ENCODE measurements around the gene MEI4. TPM values are rescaled to one million over a fixed set of nuclear protein-coding genes. Genes with fewer than 3 reads are reported as not detected.
A peak's percentile ranks its signal among the peaks of the same experiment; 100 is the strongest.

The MEI4 gene
- total and polyA plus RNA-seq, 2 of the 13 experiments (the other 11 are each of a cell fraction or from before 2014, with no cell fraction given): not detected

- no peaks in the 10 kb centered on the region for H3K9me3 ChIP-seq (ENCODE audit: low read length)
- DNase-seq (ENCODE audit: low spot score) (no peak), ATAC-seq (no peak), FAIRE-seq (no peak)
- in situ Hi-C loops (cut with HindIII; ENCODE audit: extremely low pct_ligation_motif_present, low pct_unique_long_range_greater_than_20kb): loop anchor here (10.0 kb wide), 1 partner anchor 186 kb away; no protein-coding TSS in a partner anchor
- no peaks in the 10 kb centered on the region for H3K79me2 ChIP-seq (ENCODE audit: insufficient read depth, low read length)
- H4K20me1 ChIP-seq (ENCODE audit: insufficient read depth, low read length): no peaks in the 10 kb centered on the region
- TF ChIP-seq MAFK (conservative IDR thresholded peaks at IDR 0.05 in 1 of 2, IDR thresholded peaks at IDR 0.05 in 1 of 2; ENCODE audit: low read length in 2 of 2): peak in 1 of 2 experiments; percentile 50; a peak in 2 of 4 replicates
- no peak for TF ChIP-seq PAX8 (CRISPR knock-in tag; IDR thresholded peaks at IDR 0.05; ENCODE audit: borderline replicate concordance)
- no peaks in the 10 kb centered on the region for H3K27me3 ChIP-seq (ENCODE audit: control insufficient read depth in 1 of 2, insufficient read depth in 2 of 2, low read length in 2 of 2)
- WGBS (ENCODE audit: low lambda C conversion rate): 3% methylated on average over 2 of the region's 2 CpGs
- no TSS peak for BruUV-seq (replicated peaks)
- POLR2A ChIA-PET: no interaction called here
- H3K4me3 ChIP-seq (replicated peaks in 1 of 3; ENCODE audit: insufficient read depth in 1 of 3, low read depth in 2 of 3, low read length in 3 of 3): no peak overlapping the region
- H3K27ac ChIP-seq (ENCODE audit: extremely low read length, insufficient read depth, low read length): no peak overlapping the region
- H3K4me1 ChIP-seq (ENCODE audit: insufficient read depth, low read length): no peaks in the 10 kb centered on the region
- intact Hi-C loops (cut with micrococcal nuclease; ENCODE audit: unreplicated experiment): no loop called here
- no peak overlapping the region for H3K4me2 ChIP-seq (ENCODE audit: low read depth, low read length)
- no peaks in the 10 kb centered on the region for H3K36me3 ChIP-seq (replicated peaks in 1 of 2; ENCODE audit: control insufficient read depth in 1 of 2, insufficient read depth in 2 of 2, low read length in 2 of 2)
- CTCF ChIA-PET (ENCODE audit: low intra/inter-chr PET ratio, low total read pairs): no interaction called here
- H3K9ac ChIP-seq (ENCODE audit: insufficient read depth, low read depth, low read length): no peak overlapping the region
- H2AFZ ChIP-seq (ENCODE audit: low read length): no peak overlapping the region
Observed at GRCh38 chr6:77930382-77930781, 277.5 kb downstream of the MEI4 start.

- POLR2A ChIA-PET: no interaction called here
Observed at GRCh38 chr6:77930952-77931351, 278.1 kb downstream of the MEI4 start.

More at GRCh38 chr6:77930952-77931351, 278.1 kb downstream of the MEI4 start:
- Histone ChIP-seq H3K27me3 (ENCODE audit: control insufficient read depth in 1 of 2, insufficient read depth in 2 of 2, low read length in 2 of 2) (no peaks in the 10 kb centered on the region), H3K4me2 (ENCODE audit: low read depth, low read length) (no peak overlapping the region), H3K36me3 (replicated peaks in 1 of 2; ENCODE audit: control insufficient read depth in 1 of 2, insufficient read depth in 2 of 2, low read length in 2 of 2) (no peaks in the 10 kb centered on the region), H3K9ac (ENCODE audit: insufficient read depth, low read depth, low read length) (no peak overlapping the region), H3K9me3 (ENCODE audit: low read length) (no peaks in the 10 kb centered on the region), H3K4me3 (replicated peaks in 1 of 3; ENCODE audit: insufficient read depth in 1 of 3, low read depth in 2 of 3, low read length in 3 of 3) (no peak overlapping the region), H3K27ac (ENCODE audit: extremely low read length, insufficient read depth, low read length) (no peak overlapping the region), H3K79me2 (ENCODE audit: insufficient read depth, low read length) (no peaks in the 10 kb centered on the region), H2AFZ (ENCODE audit: low read length) (no peak overlapping the region), H3K4me1 (ENCODE audit: insufficient read depth, low read length) (no peaks in the 10 kb centered on the region), H4K20me1 (ENCODE audit: insufficient read depth, low read length) (no peaks in the 10 kb centered on the region)
- FAIRE-seq (no peak), ATAC-seq (no peak), DNase-seq (ENCODE audit: low spot score) (no peak)
- BruUV-seq (replicated peaks): no TSS peak
- CTCF ChIA-PET (ENCODE audit: low intra/inter-chr PET ratio, low total read pairs): no interaction called here
- in situ Hi-C loops (cut with HindIII; ENCODE audit: extremely low pct_ligation_motif_present, low pct_unique_long_range_greater_than_20kb) (loop anchor here (10.0 kb wide), 1 partner anchor 186 kb away; no protein-coding TSS in a partner anchor), intact Hi-C loops (cut with micrococcal nuclease; ENCODE audit: unreplicated experiment) (no loop called here)
- no peak for TF ChIP-seq U2AF1 (optimal IDR thresholded peaks at IDR 0.05; ENCODE audit: low read depth, low read length)

Data from HepG2 (cell line).